Liver (tissue), 9 donors: ENCODE results near the gene DNM3. TPM values are rescaled to one million over a fixed set of nuclear protein-coding genes. Genes with fewer than 3 reads are reported as not detected.

ENCODE experiments used
- DNase-seq: peaks from one replicate; pipeline ENCODE4 v3.0.0-alpha.2; 2017; ENCODE audit warnings: low spot score
- H3K27ac ChIP-seq, 2 donors: one replicate each; pipeline ENCODE4 v1.7.0; 2013; ENCODE audit warnings: inconsistent platforms in 2 of 2, low read length in 2 of 2, control low read depth in 1 of 2, low read depth in 1 of 2, mild to moderate bottlenecking in 1 of 2
- H3K27me3 ChIP-seq, 4 donors: one replicate each; pipeline versions ENCODE4 v1.6.1 to v1.7.0; 2013; ENCODE audit warnings: low read length in 3 of 4, inconsistent platforms in 1 of 4, mild to moderate bottlenecking in 1 of 4, moderate library complexity in 1 of 4; ENCODE audit not compliant: control insufficient read depth in 4 of 4, insufficient read depth in 4 of 4
- H3K36me3 ChIP-seq, 4 donors: one replicate each; pipeline versions ENCODE4 v1.6.1 to v1.7.0; 2013; ENCODE audit warnings: low read length in 3 of 4, mild to moderate bottlenecking in 3 of 4, low read depth in 1 of 4, moderate library complexity in 1 of 4; ENCODE audit not compliant: control insufficient read depth in 4 of 4, insufficient read depth in 3 of 4
- H3K4me1 ChIP-seq, 4 donors: one replicate each; pipeline versions ENCODE4 v1.6.1 to v1.7.0; 2013; ENCODE audit warnings: low read length in 3 of 4, mild to moderate bottlenecking in 3 of 4, moderate library complexity in 1 of 4; ENCODE audit not compliant: control insufficient read depth in 4 of 4, insufficient read depth in 4 of 4
- H3K4me3 ChIP-seq, 3 donors: one replicate each; pipeline versions ENCODE4 v1.6.1 to v1.7.0; 2013; ENCODE audit warnings: low read length in 3 of 3, control low read depth in 1 of 3, low read depth in 1 of 3, mild to moderate bottlenecking in 1 of 3
- H3K9ac ChIP-seq, 2 donors: one replicate each; pipeline ENCODE4 v1.7.0; 2013; ENCODE audit warnings: low read length in 2 of 2, mild to moderate bottlenecking in 2 of 2, moderate library complexity in 2 of 2, control low read depth in 1 of 2, low read depth in 1 of 2
- H3K9me3 ChIP-seq, 4 donors: one replicate each; pipeline versions ENCODE4 v1.6.1 to v1.7.0; 2013; ENCODE audit warnings: low read length in 3 of 4; ENCODE audit not compliant: control insufficient read depth in 4 of 4
- EGR1 ChIP-seq, 2 donors: IDR thresholded peaks; 2 replicates each; pipeline ENCODE4 v1.6.1; 2016 to 2018; ENCODE audit warnings: antibody characterized with exemption in 2 of 2, low read depth in 2 of 2
- FOXA2 ChIP-seq: IDR thresholded peaks from 2 replicates; pipeline ENCODE4 v1.6.1; 2016; ENCODE audit warnings: antibody characterized with exemption
- HNF4A ChIP-seq, 2 donors: conservative IDR thresholded peaks; 2 replicates each; pipeline ENCODE4 v1.6.1; 2016; ENCODE audit warnings: antibody characterized with exemption in 2 of 2, mild to moderate bottlenecking in 2 of 2
- HNF4G ChIP-seq: IDR thresholded peaks from 2 replicates; pipeline ENCODE4 v1.6.1; 2016; ENCODE audit warnings: antibody characterized with exemption
- NR2F2 ChIP-seq: IDR thresholded peaks from 2 replicates; pipeline ENCODE4 v1.6.1; 2016; ENCODE audit warnings: antibody characterized with exemption
- RAD21 ChIP-seq, 2 donors: IDR thresholded peaks; 2 replicates each; pipeline ENCODE4 v1.6.1; 2016; ENCODE audit warnings: antibody characterized with exemption in 2 of 2, mild to moderate bottlenecking in 2 of 2
- RXRA ChIP-seq, 2 donors: IDR thresholded peaks; 2 replicates each; pipeline ENCODE4 v1.6.1; 2017 to 2018; ENCODE audit warnings: antibody characterized with exemption in 2 of 2, mild to moderate bottlenecking in 1 of 2
- SP1 ChIP-seq: IDR thresholded peaks from 2 replicates; pipeline ENCODE4 v1.6.1; 2018; ENCODE audit warnings: antibody characterized with exemption, mild to moderate bottlenecking
- WGBS: extraction: QIAGEN DNeasy Blood & Tissue Kit; methylation state at CpG from one replicate; pipeline ENCODE4 v1.1.7; 2013; 5-methylcytosine and 5-hydroxymethylcytosine counted together
- polyA plus RNA-seq, 2 donors: library from polyadenylated mRNA; stranded (reverse) in 1 of 2; unstranded in 1 of 2; fragments of 200-250 nt in 1 of 2; fragments of >200 nt in 1 of 2; fragmentation: Nextera tagmentation in 1 of 2; extraction: Ambion mirVana in 1 of 2; gene quantifications; one replicate each; pipeline versions ENCODE4 v1.2.1 to v1.2.3, GENCODE V29; 2013 to 2015
- total RNA-seq, 2 donors: library from RNA; depleted of rRNA; stranded (reverse); fragments of >200 nt; gene quantifications; one replicate each; pipeline ENCODE4 v1.2.3, GENCODE V29; 2014
- TF ChIP-seq, protein P1 (sequence below): IDR thresholded peaks from 2 replicates; pipeline ENCODE4 v1.6.1; 2016; ENCODE audit warnings: antibody characterized with exemption, mild to moderate bottlenecking
- TF ChIP-seq, protein P2 (sequence below): IDR thresholded peaks from 2 replicates; pipeline ENCODE4 v1.6.1; 2016; ENCODE audit warnings: antibody characterized with exemption
- TF ChIP-seq, protein P3 (sequence below): IDR thresholded peaks from 2 replicates; pipeline ENCODE4 v1.6.1; 2016; ENCODE audit warnings: antibody characterized with exemption
- donor health status: healthy.
- donor health status: healthy.
- donor health status: healthy.
- donor health status: healthy.
- donor health status: healthy.

Gene DNM3
- total and polyA plus RNA-seq, 4 donors = 0.08 to 3.2 (median 1.0) TPM

DNA sequence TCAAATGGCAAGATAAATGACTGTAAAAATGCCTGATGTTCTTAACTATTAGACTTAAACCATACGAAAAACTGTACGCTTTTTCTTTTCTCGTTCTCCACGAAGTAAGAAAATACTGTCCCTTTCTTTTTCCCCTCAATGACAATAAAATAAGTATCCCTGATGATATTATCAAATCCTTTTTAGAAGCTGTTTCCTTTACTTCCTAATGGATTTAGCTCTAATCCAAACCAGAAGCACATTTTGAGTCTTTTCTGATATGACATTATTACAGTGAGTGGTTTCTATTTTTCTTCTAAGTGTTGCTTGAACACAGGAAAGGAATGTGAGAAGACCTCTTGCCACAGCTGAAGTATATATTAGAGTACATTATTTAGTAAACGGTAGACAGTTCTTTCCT, 32.4 kb downstream of the DNM3 start (continued):
- TF ChIP-seq, protein P1, sequence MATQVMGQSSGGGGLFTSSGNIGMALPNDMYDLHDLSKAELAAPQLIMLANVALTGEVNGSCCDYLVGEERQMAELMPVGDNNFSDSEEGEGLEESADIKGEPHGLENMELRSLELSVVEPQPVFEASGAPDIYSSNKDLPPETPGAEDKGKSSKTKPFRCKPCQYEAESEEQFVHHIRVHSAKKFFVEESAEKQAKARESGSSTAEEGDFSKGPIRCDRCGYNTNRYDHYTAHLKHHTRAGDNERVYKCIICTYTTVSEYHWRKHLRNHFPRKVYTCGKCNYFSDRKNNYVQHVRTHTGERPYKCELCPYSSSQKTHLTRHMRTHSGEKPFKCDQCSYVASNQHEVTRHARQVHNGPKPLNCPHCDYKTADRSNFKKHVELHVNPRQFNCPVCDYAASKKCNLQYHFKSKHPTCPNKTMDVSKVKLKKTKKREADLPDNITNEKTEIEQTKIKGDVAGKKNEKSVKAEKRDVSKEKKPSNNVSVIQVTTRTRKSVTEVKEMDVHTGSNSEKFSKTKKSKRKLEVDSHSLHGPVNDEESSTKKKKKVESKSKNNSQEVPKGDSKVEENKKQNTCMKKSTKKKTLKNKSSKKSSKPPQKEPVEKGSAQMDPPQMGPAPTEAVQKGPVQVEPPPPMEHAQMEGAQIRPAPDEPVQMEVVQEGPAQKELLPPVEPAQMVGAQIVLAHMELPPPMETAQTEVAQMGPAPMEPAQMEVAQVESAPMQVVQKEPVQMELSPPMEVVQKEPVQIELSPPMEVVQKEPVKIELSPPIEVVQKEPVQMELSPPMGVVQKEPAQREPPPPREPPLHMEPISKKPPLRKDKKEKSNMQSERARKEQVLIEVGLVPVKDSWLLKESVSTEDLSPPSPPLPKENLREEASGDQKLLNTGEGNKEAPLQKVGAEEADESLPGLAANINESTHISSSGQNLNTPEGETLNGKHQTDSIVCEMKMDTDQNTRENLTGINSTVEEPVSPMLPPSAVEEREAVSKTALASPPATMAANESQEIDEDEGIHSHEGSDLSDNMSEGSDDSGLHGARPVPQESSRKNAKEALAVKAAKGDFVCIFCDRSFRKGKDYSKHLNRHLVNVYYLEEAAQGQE = no peak

DNA sequence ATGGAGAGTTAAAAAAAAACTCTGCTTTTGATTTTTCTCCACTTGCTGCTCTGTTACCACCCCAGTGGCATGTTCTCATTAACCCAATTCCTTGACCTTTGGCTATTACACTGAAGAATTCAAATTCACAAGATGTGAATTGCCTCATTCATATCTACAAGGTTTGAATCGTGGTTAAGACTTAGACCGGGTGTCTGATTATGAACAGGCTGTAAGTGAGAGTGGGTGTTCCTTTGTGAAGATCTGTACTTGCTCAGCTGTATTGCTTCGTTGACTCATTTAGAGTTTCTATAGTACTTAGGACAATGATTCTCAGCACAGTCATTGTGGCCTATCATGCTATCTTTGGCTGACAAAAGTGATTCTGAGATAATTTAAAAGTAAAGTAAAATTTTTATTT, 36.4 kb downstream of the DNM3 start:
- no peak for TF ChIP-seq EGR1 (IDR thresholded peaks at IDR 0.05; ENCODE audit: low read depth in 2 of 2)
- TF ChIP-seq RXRA (IDR thresholded peaks at IDR 0.05) = no peak
- TF ChIP-seq, protein P2, sequence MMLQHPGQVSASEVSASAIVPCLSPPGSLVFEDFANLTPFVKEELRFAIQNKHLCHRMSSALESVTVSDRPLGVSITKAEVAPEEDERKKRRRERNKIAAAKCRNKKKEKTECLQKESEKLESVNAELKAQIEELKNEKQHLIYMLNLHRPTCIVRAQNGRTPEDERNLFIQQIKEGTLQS = no peak
- TF ChIP-seq RAD21 (IDR thresholded peaks at IDR 0.05) = no peak
- no peak for TF ChIP-seq FOXA2
- TF ChIP-seq HNF4G = no peak
- TF ChIP-seq SP1 = no peak
- TF ChIP-seq, protein P3, sequence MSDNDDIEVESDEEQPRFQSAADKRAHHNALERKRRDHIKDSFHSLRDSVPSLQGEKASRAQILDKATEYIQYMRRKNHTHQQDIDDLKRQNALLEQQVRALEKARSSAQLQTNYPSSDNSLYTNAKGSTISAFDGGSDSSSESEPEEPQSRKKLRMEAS = no peak
- no peak for TF ChIP-seq HNF4A (conservative IDR thresholded peaks at IDR 0.05)
- no peak for TF ChIP-seq NR2F2
- H3K9ac ChIP-seq = no peak overlapping the region
- no peaks in the 10 kb centered on the region for H3K27me3 ChIP-seq
- WGBS = 70% methylated on average over 3 of the region's 3 CpGs
- DNase-seq = no peak
- H3K36me3 ChIP-seq = no peaks in the 10 kb centered on the region
- no peak overlapping the region for H3K27ac ChIP-seq
- H3K4me1 ChIP-seq = no peaks in the 10 kb centered on the region
- no peaks in the 10 kb centered on the region for H3K9me3 ChIP-seq
- no peak overlapping the region for H3K4me3 ChIP-seq

DNA sequence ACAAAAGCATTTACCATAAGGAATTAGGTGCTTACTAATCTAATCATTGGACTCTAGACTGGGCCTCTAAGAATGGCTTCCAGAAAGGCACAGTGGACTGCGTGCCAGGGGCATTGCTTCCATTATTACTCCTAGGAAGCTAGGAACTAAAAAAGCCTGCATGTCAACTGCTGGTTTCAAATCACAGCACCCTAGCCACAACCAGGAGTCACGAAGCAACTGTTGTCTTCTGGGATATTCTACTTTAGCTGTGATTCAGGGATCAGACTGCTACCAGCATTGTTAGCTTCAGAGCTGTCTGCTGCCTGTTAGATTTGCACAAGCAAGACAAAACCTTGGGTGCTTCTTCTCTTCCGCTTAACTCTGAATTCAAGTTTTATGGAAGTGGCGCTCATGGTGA, 38.3 kb downstream of the DNM3 start:
- no peaks in the 10 kb centered on the region for H3K36me3 ChIP-seq
- no peak for TF ChIP-seq NR2F2
- TF ChIP-seq, protein P1 = no peak
- TF ChIP-seq, protein P3 = no peak
- TF ChIP-seq, protein P2 = no peak
- DNase-seq = no peak
- 96% methylated on average over 4 of the region's 4 CpGs for WGBS
- no peak overlapping the region for H3K27ac ChIP-seq
- no peaks in the 10 kb centered on the region for H3K9me3 ChIP-seq
- no peak overlapping the region for H3K4me3 ChIP-seq
- no peaks in the 10 kb centered on the region for H3K27me3 ChIP-seq
- H3K4me1 ChIP-seq = no peaks in the 10 kb centered on the region
- no peak overlapping the region for H3K9ac ChIP-seq
